HG02588 (cell line): ENCODE results near the gene LTBP2.
"Not testable (repeated sequence)": the region's sequence is repeated elsewhere in the genome, so short reads cannot be mapped to it uniquely, and the experiment has no call there.

Experiments used
- ATAC-seq: cut with Tn5 transposase; IDR thresholded peaks from one replicate; pipeline ENCODE4 v1.9.1; 2021; ENCODE audit warnings: mild to moderate bottlenecking, moderate library complexity; ENCODE audit not compliant: unreplicated experiment

Gene LTBP2

GRCh38 chr14:74554742-74555362, 57.2 kb downstream of the LTBP2 start:
- no peak for ATAC-seq

- no peak for ATAC-seq
Measured at GRCh38 chr14:74552623-74553022, 59.4 kb downstream of the LTBP2 start.

- ATAC-seq, result no peak
Measured at GRCh38 chr14:74551431-74552371, 60.3 kb downstream of the LTBP2 start.

GRCh38 chr14:74551001-74551400, 61.0 kb downstream of the LTBP2 start:
- ATAC-seq, result no peak

GRCh38 chr14:74550071-74550470, 62.0 kb downstream of the LTBP2 start:
- ATAC-seq, result no peak

- no peak for ATAC-seq
Measured at GRCh38 chr14:74549588-74549987, 62.4 kb downstream of the LTBP2 start.

- no peak for ATAC-seq
Measured at GRCh38 chr14:74548881-74549280, 63.2 kb downstream of the LTBP2 start.

- ATAC-seq, result no peak
Measured at GRCh38 chr14:74547331-74547927, 64.6 kb downstream of the LTBP2 start.

GRCh38 chr14:74546416-74546815, 65.6 kb downstream of the LTBP2 start:
- no peak for ATAC-seq

- ATAC-seq, result no peak
Measured at GRCh38 chr14:74545386-74545785, 66.7 kb downstream of the LTBP2 start.

- no peak for ATAC-seq
Measured at GRCh38 chr14:74543771-74544438, 68.1 kb downstream of the LTBP2 start.

GRCh38 chr14:74542056-74542685, 69.9 kb downstream of the LTBP2 start:
- ATAC-seq, result no peak

- no peak for ATAC-seq
Measured at GRCh38 chr14:74541225-74541624, 70.8 kb downstream of the LTBP2 start.

- no peak for ATAC-seq
Measured at GRCh38 chr14:74539503-74539902, 72.5 kb downstream of the LTBP2 start.

- ATAC-seq, result no peak
Measured at GRCh38 chr14:74538411-74539391, 73.3 kb downstream of the LTBP2 start.

GRCh38 chr14:74536336-74536735, 75.7 kb downstream of the LTBP2 start:
- not testable (repeated sequence) for ATAC-seq

- ATAC-seq, result no peak
Measured at GRCh38 chr14:74535756-74536325, 76.2 kb downstream of the LTBP2 start.

GRCh38 chr14:74533576-74533975, 78.5 kb downstream of the LTBP2 start:
- ATAC-seq, result no peak

- ATAC-seq, result no peak
Measured at GRCh38 chr14:74532246-74532645, 79.8 kb downstream of the LTBP2 start.
